ENCODE data around the gene NAXE.

DNA sequence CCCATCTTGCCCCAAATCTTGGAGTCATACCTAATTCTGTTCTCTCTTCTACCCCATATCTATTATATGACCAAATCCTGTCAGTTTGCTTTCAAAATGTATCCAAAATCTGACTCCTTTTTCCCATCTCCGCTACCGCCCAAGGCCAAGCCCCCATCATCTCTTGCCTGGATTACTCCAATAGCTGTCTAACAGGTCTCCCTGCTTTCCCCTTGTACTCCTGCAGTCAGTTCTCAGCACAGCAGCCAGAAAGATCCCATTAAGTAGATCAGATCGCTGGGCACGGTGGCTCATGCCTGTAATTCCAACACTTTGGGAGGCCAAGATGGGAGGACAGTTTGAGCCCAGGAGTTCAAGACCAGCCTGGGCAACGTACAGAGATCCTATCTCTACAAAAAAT is 39.1 kb upstream of the NAXE start:
- TF ChIP-seq POLR2AphosphoS2 (conservative IDR thresholded peaks at IDR 0.05; ENCODE audit: low read length), result no peak
- TF ChIP-seq, protein P1, sequence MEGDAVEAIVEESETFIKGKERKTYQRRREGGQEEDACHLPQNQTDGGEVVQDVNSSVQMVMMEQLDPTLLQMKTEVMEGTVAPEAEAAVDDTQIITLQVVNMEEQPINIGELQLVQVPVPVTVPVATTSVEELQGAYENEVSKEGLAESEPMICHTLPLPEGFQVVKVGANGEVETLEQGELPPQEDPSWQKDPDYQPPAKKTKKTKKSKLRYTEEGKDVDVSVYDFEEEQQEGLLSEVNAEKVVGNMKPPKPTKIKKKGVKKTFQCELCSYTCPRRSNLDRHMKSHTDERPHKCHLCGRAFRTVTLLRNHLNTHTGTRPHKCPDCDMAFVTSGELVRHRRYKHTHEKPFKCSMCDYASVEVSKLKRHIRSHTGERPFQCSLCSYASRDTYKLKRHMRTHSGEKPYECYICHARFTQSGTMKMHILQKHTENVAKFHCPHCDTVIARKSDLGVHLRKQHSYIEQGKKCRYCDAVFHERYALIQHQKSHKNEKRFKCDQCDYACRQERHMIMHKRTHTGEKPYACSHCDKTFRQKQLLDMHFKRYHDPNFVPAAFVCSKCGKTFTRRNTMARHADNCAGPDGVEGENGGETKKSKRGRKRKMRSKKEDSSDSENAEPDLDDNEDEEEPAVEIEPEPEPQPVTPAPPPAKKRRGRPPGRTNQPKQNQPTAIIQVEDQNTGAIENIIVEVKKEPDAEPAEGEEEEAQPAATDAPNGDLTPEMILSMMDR (IDR thresholded peaks at IDR 0.05), result no peak
- TF ChIP-seq USF2 (IDR thresholded peaks at IDR 0.05), result no peak

All from A549 (cell line).